Neural crest cell (in vitro differentiated cells): ENCODE results near the gene TENT4B. TPM values are rescaled to one million over a fixed set of nuclear protein-coding genes. Genes with fewer than 3 reads are reported as not detected.

Experiments
- DNase-seq: peaks from one replicate; pipeline ENCODE4 v3.0.0; 2021; ENCODE audit warnings: low read depth, mixed read lengths, low spot score
- H3K27ac Mint-ChIP-seq: one replicate; pipeline ENCODE4 v1.8.0; 2021; ENCODE audit warnings: mild to moderate bottlenecking, mixed read lengths; ENCODE audit not compliant: unreplicated experiment
- H3K27me3 Mint-ChIP-seq: 2 replicates; pipeline ENCODE4 v1.8.0; 2021; ENCODE audit warnings: low read depth, mild to moderate bottlenecking, mixed read lengths
- H3K36me3 Mint-ChIP-seq: 2 replicates; pipeline ENCODE4 v1.8.0; 2021; ENCODE audit warnings: low read depth, mild to moderate bottlenecking, mixed read lengths
- H3K4me1 Mint-ChIP-seq: 2 replicates; pipeline ENCODE4 v1.8.0; 2021; ENCODE audit warnings: mixed read lengths
- H3K4me3 Mint-ChIP-seq: one replicate; pipeline ENCODE4 v1.8.0; 2021; ENCODE audit warnings: mild to moderate bottlenecking, mixed read lengths
- H3K9me3 Mint-ChIP-seq: 2 replicates; pipeline ENCODE4 v1.8.0; 2021; ENCODE audit warnings: mixed read lengths
- CTCF ChIP-seq: fragments of 200-600 bp; sonication (generic); conservative IDR thresholded peaks from 2 replicates; pipeline ENCODE4 v1.5.0; 2021; ENCODE audit warnings: antibody characterized with exemption, mild to moderate bottlenecking
- total RNA-seq: library from RNA; stranded (reverse); gene quantifications from 2 replicates; pipeline ENCODE4 v1.2.1, GENCODE V29; 2021

The TENT4B gene
- total RNA-seq, 1 donor from 2014 or later: 12.5 TPM

- no peaks in the 10 kb centered on the region for H3K36me3 Mint-ChIP-seq
- no peaks in the 10 kb centered on the region for H3K4me1 Mint-ChIP-seq
- no peak overlapping the region for H3K4me3 Mint-ChIP-seq
- H3K9me3 Mint-ChIP-seq: peaks cover 2% of the 10 kb centered on the region
- no peak for DNase-seq
- H3K27me3 Mint-ChIP-seq: no peaks in the 10 kb centered on the region
- no peak overlapping the region for H3K27ac Mint-ChIP-seq
- TF ChIP-seq CTCF: no peak
These were observed 16.7 kb upstream of the TENT4B start for GRCh38 chr16:50136399-50136798.

GRCh38 chr16:50137268-50137667, 15.8 kb upstream of the TENT4B start:
- Mint-ChIP-seq H3K9me3 (peaks cover 2% of the 10 kb centered on the region), H3K27ac (no peak overlapping the region), H3K4me1 (no peaks in the 10 kb centered on the region), H3K27me3 (no peaks in the 10 kb centered on the region), H3K4me3 (no peak overlapping the region), H3K36me3 (no peaks in the 10 kb centered on the region)
- TF ChIP-seq CTCF: no peak
- DNase-seq: no peak

- H3K27me3 Mint-ChIP-seq: no peaks in the 10 kb centered on the region
- H3K4me1 Mint-ChIP-seq: no peaks in the 10 kb centered on the region
- H3K27ac Mint-ChIP-seq: no peak overlapping the region
- TF ChIP-seq CTCF: no peak
- H3K4me3 Mint-ChIP-seq: no peak overlapping the region
- no peaks in the 10 kb centered on the region for H3K36me3 Mint-ChIP-seq
- H3K9me3 Mint-ChIP-seq: peaks cover 2% of the 10 kb centered on the region
- no peak for DNase-seq
These were observed 13.5 kb upstream of the TENT4B start for GRCh38 chr16:50139580-50139979.

GRCh38 chr16:50144211-50144610, 8.9 kb upstream of the TENT4B start:
- Mint-ChIP-seq H3K27me3 (no peaks in the 10 kb centered on the region), H3K9me3 (peaks cover 2% of the 10 kb centered on the region), H3K4me3 (no peak overlapping the region), H3K4me1 (no peaks in the 10 kb centered on the region), H3K27ac (no peak overlapping the region), H3K36me3 (no peaks in the 10 kb centered on the region)
- no peak for DNase-seq
- no peak for TF ChIP-seq CTCF

- no peak overlapping the region for H3K4me3 Mint-ChIP-seq
These were observed 6.3 kb upstream of the TENT4B start for GRCh38 chr16:50146479-50147435.

More at GRCh38 chr16:50146479-50147435, 6.3 kb upstream of the TENT4B start:
- H3K36me3 Mint-ChIP-seq: no peaks in the 10 kb centered on the region
- DNase-seq: no peak
- H3K4me1 Mint-ChIP-seq: peaks cover under 1% of the 10 kb centered on the region
- H3K9me3 Mint-ChIP-seq: no peaks in the 10 kb centered on the region
- no peak overlapping the region for H3K27ac Mint-ChIP-seq
- H3K27me3 Mint-ChIP-seq: no peaks in the 10 kb centered on the region
- TF ChIP-seq CTCF: no peak
